ENCODE measurements around the gene HTR4.

- TF ChIP-seq CTCF (IDR thresholded peaks at IDR 0.05) (no peak), POLR2AphosphoS5 (IDR thresholded peaks at IDR 0.05) (no peak), EP300 (IDR thresholded peaks at IDR 0.05) (no peak), POLR2A (IDR thresholded peaks at IDR 0.05) (no peak)
These were observed 165.6 kb downstream of the HTR4 start for GRCh38 chr5:148488757-148489156.

Data from sigmoid colon (tissue), 4 donors.